ENCODE results near the gene ANKRD16. TPM values are rescaled to one million over a fixed set of nuclear protein-coding genes. Genes with fewer than 3 reads are reported as not detected.
A peak's percentile ranks its signal among the peaks of the same experiment; 100 is the strongest.
"Not testable (repeated sequence)": the region's sequence is repeated elsewhere in the genome, so short reads cannot be mapped to it uniquely, and the experiment has no call there.

The ANKRD16 gene
- total and polyA plus RNA-seq, 2 experiments from 2014 or later, result 29.0 to 32.3 TPM

DNA sequence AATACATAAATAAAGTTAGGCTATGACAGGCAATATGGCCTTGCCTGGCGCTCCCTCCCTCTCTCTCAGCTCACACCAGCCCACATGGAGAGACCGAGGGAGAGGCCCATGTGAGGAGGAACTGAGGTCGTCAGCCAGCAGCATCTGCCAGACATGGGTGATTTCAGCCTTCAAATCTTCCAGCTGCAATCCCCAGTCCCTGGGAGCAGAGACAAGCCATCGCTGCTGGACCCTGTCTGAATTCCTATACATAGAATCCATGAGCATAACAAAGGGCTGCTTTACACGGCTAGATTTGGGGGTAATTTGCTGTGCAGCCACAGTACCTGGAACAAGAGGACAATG is 35.6 kb downstream of the ANKRD16 start:
- Histone ChIP-seq H3K9me3 (ENCODE audit: low read depth) (no peaks in the 10 kb centered on the region), H3K36me3 (no peaks in the 10 kb centered on the region), H3K27ac (no peak overlapping the region), H3K4me1 (ENCODE audit: low read depth) (no peaks in the 10 kb centered on the region), H3K27me3 (no peaks in the 10 kb centered on the region), H3K4me3 (no peak overlapping the region)
- DNase-seq (ENCODE audit: low read depth in 1 of 2, low spot score in 1 of 2), result no peak
- TF ChIP-seq, protein P1, sequence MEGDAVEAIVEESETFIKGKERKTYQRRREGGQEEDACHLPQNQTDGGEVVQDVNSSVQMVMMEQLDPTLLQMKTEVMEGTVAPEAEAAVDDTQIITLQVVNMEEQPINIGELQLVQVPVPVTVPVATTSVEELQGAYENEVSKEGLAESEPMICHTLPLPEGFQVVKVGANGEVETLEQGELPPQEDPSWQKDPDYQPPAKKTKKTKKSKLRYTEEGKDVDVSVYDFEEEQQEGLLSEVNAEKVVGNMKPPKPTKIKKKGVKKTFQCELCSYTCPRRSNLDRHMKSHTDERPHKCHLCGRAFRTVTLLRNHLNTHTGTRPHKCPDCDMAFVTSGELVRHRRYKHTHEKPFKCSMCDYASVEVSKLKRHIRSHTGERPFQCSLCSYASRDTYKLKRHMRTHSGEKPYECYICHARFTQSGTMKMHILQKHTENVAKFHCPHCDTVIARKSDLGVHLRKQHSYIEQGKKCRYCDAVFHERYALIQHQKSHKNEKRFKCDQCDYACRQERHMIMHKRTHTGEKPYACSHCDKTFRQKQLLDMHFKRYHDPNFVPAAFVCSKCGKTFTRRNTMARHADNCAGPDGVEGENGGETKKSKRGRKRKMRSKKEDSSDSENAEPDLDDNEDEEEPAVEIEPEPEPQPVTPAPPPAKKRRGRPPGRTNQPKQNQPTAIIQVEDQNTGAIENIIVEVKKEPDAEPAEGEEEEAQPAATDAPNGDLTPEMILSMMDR (IDR thresholded peaks at IDR 0.05; ENCODE audit: low read depth, low read length), result no peak

DNA sequence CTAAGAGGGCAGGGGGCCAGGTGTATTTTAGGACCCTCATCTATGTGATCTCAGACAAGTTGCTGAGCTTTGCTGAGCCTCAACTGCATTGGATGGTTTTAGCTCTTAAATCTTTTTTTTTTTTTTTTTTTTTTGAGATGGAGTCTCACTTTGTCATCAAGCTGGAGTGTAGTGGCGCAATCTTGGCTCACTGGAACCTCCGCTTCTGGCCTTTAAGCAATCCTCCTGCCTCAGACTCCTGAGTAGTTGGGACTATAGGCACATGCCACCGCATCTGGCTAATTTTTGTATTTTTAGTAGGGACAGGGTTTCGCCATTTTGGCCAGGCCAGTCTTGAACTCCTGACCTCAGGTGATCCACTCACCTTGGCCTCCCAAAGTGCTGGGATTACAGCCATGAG is 43.0 kb downstream of the ANKRD16 start:
- Histone ChIP-seq H3K4me1 (ENCODE audit: low read depth) (peaks cover 12% of the 10 kb centered on the region), H3K27ac (peak overlapping the region; percentile 17)
- peak in 1 of 2 donors; percentile 12 for DNase-seq (ENCODE audit: low read depth in 1 of 2, low spot score in 1 of 2)
- not testable (repeated sequence) for H3K36me3 ChIP-seq; H3K27me3 ChIP-seq; H3K4me3 ChIP-seq; H3K9me3 ChIP-seq (ENCODE audit: low read depth)

DNA sequence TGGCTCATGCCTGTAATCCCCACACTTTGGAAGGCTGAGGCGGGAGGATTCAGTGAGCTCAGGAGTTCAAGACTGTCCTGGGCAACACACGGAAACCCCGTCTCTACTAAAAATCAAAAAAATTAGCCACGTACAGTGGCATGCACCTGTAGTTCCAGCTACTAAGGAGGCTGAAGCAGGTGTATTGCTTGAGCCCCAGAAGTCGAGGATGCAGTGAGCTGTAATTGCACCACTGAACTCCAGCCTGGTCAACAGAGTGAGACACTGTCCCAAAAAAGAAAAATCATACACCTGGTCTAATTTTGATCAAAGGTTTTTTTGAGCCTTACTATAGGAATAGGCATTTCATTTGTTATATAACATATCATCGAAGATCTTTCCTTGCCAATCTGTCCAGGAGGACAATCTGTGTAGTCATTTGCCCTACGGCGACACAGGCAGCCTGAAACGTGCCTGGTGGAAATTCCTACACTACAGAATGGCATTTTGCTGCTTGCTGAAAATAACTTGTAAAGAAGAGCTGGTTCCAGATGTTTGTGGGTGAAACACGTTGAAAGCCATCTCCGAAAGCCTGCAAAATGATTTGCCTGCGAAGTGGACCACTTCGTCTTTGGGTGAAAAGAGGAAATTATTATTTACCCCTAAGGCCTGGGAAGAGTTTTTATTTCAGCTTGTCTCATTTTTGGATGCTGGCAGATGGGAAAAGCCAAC is 45.2 kb downstream of the ANKRD16 start:
- Histone ChIP-seq H3K27me3 (no peaks in the 10 kb centered on the region), H3K9me3 (ENCODE audit: low read depth) (no peaks in the 10 kb centered on the region), H3K36me3 (no peaks in the 10 kb centered on the region), H3K4me3 (no peak overlapping the region), H3K27ac (peak overlapping the region; percentile 63), H3K4me1 (ENCODE audit: low read depth) (peaks cover 21% of the 10 kb centered on the region)
- TF ChIP-seq, protein P1 (IDR thresholded peaks at IDR 0.05; ENCODE audit: low read depth, low read length), result no peak
- DNase-seq (ENCODE audit: low read depth in 1 of 2, low spot score in 1 of 2), result no peak

DNA sequence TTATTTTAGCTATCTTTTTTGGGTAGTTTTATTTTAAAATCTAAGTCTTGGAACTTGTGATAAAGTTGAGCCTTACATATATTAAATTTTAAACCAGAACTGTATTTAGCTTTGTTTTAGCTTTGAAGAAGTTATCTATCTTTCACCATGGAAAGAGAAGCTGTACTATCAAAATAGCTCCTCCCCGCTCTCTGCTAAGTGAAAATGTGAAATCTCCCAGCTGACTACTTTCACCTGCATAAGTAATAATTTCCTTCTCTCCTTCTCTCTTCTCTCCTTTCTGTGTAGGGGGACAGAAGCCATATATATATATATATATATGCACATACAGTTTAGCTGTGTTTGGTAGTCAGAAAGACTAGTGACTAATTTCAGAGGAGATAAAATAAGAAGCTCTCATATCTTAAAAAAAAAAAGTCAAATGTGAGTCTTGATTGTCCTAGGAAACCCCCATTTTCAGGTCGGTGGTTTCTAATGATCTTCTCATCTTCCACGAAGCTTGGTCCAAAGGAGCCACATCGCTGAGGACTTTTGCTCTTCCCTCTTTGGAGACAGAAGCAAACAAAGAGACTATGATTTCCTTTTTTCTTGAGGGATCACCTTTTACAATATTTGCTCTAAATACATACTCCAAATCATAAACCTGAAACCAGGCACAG is 45.9 kb downstream of the ANKRD16 start:
- Histone ChIP-seq H3K4me1 (ENCODE audit: low read depth) (peaks cover 21% of the 10 kb centered on the region), H3K9me3 (ENCODE audit: low read depth) (no peaks in the 10 kb centered on the region), H3K27ac (no peak overlapping the region), H3K27me3 (no peaks in the 10 kb centered on the region), H3K36me3 (no peaks in the 10 kb centered on the region), H3K4me3 (no peak overlapping the region)
- no peak for DNase-seq (ENCODE audit: low read depth in 1 of 2, low spot score in 1 of 2)
- TF ChIP-seq, protein P1 (IDR thresholded peaks at IDR 0.05; ENCODE audit: low read depth, low read length), result no peak

DNA sequence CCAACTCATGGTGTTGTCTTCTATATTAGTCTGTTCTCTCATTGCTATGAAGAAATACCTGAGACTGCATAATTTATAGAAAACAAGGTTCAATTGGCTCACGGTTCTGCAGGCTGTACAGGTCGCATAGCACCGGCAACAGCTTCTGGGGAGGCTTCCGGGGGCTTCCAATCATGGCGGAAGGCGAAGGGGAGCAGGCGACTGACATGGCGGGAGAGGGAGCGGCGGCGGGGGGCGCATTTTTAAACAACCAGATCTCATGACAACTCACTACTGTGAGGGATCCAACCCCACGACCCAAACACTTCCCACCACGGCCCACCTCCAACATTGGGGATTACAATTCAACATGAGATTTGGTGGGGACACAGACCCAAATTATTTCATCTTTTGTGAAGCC is 47.7 kb downstream of the ANKRD16 start:
- H3K9me3 ChIP-seq (ENCODE audit: low read depth), result no peaks in the 10 kb centered on the region
- no peak overlapping the region for H3K4me3 ChIP-seq
- no peaks in the 10 kb centered on the region for H3K36me3 ChIP-seq
- TF ChIP-seq, protein P1 (IDR thresholded peaks at IDR 0.05; ENCODE audit: low read depth, low read length), result no peak
- H3K4me1 ChIP-seq (ENCODE audit: low read depth), result peaks cover 21% of the 10 kb centered on the region
- H3K27ac ChIP-seq, result no peak overlapping the region
- no peak for DNase-seq (ENCODE audit: low read depth in 1 of 2, low spot score in 1 of 2)
- H3K27me3 ChIP-seq, result no peaks in the 10 kb centered on the region
